GM21786 (cell line): ENCODE results near the gene ARHGEF2.
"Not testable (repeated sequence)": the region's sequence is repeated elsewhere in the genome, so short reads cannot be mapped to it uniquely, and the experiment has no call there.

Experiments
- ATAC-seq: cut with Tn5 transposase; IDR thresholded peaks from one replicate; pipeline ENCODE4 v1.9.1; 2021; ENCODE audit not compliant: unreplicated experiment

The ARHGEF2 gene

GRCh38 chr1:155946633-155947219 is 31.6 kb downstream of the ARHGEF2 start:
- ATAC-seq = no peak

GRCh38 chr1:155944444-155944799 is 33.9 kb downstream of the ARHGEF2 start:
- no peak for ATAC-seq

DNA sequence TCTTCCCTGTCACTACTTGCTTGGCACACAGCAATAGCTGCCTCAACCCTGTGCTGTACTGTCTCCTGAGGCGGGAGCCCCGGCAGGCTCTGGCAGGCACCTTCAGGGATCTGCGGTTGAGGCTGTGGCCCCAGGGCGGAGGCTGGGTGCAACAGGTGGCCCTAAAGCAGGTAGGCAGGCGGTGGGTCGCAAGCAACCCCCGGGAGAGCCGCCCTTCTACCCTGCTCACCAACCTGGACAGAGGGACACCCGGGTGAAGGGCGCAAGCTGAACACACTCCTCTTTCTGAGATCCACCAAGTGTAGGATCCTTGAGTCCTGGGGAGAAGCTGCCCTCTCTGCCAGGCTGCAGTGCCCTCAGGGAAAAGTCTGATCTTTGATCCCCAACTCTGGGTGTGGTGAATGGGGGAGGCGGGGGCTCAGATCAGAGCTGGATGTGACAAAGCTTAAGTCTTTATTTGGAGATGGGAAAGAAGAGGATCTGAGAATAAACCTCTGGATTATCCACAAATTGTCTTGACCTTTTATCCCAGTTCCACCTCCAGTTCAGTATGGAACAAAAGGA is 35.7 kb downstream of the ARHGEF2 start:
- ATAC-seq = no peak

DNA sequence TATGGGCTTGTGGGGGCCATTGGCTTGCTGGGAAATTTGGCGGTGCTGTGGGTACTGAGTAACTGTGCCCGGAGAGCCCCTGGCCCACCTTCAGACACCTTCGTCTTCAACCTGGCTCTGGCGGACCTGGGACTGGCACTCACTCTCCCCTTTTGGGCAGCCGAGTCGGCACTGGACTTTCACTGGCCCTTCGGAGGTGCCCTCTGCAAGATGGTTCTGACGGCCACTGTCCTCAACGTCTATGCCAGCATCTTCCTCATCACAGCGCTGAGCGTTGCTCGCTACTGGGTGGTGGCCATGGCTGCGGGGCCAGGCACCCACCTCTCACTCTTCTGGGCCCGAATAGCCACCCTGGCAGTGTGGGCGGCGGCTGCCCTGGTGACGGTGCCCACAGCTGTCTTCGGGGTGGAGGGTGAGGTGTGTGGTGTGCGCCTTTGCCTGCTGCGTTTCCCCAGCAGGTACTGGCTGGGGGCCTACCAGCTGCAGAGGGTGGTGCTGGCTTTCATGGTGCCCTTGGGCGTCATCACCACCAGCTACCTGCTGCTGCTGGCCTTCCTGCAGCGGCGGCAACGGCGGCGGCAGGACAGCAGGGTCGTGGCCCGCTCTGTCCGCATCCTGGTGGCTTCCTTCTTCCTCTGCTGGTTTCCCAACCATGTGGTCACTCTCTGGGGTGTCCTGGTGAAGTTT is 36.4 kb downstream of the ARHGEF2 start:
- no peak for ATAC-seq

DNA sequence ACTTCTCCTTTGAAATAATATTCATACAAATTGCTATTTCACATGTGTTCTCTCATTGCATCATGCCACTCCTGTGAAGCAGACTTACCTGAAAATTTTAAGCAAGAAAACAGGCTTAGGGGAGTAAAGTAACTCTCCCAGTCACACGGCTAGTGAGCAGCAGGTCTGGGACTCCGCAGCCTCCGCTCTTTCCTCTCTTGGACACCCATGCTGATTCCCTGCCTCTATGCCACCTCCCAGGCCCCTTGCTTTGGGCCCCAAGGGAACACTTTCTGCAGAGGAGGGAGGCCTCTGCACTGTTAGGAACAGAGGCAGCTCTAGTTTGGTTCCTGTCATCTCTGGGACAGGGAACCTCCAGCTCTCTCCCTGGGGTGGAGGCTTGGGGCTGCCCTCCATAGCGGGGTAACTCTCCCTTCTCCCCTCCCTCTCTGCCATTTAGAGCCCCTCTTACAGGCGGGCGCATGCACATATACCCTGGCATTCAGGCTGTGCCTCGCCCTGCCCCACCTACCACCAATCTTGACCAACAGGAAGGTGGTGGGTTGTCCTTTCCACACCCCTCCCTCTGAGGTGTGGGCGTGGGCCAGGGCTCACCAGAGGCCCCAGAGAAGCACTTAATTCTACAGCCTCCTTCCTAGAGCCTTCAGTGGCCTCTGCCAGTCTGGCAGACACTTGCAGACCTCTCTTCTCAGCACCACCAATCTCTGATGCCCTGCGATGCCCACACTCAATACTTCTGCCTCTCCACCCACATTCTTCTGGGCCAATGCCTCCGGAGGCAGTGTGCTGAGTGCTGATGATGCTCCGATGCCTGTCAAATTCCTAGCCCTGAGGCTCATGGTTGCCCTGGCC is 37.1 kb downstream of the ARHGEF2 start, which contains the start of gene RXFP4:
Gene RXFP4 (plus strand): TSS at position 646 of the 852 bp plus-strand sequence. CDS start 72 bp downstream, at position 718.
- ATAC-seq = no peak

GRCh38 chr1:155940482-155940992 is 37.8 kb downstream of the ARHGEF2 start:
- ATAC-seq = no peak

DNA sequence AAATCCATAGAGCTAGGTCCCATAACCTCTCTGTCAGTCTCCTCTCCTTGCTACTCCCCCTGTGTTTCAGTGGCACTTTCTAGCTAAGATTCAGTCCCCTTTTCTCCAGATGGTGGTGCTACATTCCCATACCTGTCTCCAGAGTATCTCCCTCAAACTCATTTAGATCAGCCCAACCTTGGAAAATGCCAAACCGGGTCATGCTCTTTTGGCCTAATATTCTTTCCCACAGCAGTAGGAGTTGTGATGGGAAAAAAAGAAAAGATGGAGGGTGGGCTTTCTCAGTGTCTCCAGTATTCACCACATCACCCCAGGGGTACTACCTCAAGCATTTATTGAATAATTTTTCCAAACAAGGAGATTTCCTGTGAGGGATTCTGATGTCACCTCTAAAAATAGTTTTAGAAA is 40.1 kb downstream of the ARHGEF2 start:
- ATAC-seq = no peak

GRCh38 chr1:155934936-155935590 is 43.3 kb downstream of the ARHGEF2 start:
- ATAC-seq = no peak

DNA sequence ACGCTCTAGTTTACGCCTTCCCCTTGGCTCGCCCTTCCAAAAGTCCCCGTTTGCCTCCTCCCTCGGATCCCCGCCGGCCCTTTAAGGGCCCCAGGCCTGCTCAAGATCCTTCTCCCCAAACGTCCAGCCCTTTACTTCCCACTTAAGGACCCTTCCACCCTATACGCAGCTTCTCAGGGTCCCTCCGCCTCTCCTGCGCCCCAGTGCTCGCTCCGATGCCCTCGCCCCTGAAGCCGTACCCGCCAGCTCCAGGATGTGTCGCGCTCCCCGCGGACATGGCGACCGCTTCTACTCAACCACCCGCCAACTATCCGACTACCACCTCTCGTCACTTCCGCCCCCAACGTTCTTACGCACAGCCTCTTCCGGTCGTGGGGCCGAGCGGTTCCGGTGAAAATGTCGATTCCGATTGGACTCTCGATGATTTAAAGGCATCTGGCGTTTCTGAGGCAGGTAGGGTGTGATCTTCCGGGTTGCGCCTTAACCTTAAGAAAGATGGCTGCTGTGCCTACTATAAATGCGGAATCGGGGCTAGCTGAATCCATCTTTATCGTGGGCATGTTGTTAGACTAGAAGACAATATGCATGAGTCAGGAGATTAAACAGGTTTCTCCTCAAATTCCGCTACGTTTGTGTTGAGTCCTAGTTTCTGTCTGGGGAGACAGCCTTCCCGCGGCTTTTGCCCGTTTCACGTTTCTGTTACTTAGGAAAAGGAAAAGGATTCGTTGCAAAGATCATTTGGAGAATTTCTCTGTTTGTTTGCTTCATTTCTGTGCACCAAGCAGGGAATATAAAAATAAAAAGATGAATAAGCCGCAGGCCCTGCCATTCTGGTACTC is 44.0 kb downstream of the ARHGEF2 start, which contains the start of gene KHDC4:
Gene KHDC4 (minus strand): TSS at position 317 of the 839 bp plus-strand sequence. CDS start 40 bp downstream, at position 277.
- peak; percentile 93 for ATAC-seq

- ATAC-seq = no peak
These were observed 44.7 kb downstream of the ARHGEF2 start for GRCh38 chr1:155933591-155934096.

GRCh38 chr1:155932487-155932886 is 45.9 kb downstream of the ARHGEF2 start:
- ATAC-seq = no peak

DNA sequence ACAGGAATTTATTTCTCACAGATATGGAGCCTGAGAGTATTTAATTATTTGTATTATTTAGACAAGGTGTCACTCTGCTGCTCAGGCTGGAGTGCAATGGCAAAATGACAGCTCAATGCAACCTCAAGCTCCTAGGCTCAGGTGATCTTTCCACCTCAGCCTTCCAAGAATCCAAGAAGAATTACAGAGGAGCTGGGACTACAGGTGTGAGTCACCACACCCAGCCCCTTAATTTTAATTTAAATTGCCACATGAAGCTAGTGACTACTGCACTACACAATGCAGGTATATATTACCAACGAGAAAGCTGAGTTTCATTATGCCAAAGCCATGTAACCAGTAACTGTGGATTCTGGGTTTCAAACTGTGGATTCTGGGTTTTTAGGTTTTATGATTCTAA is 46.3 kb downstream of the ARHGEF2 start:
- no peak for ATAC-seq

- no peak for ATAC-seq
These were observed 46.9 kb downstream of the ARHGEF2 start for GRCh38 chr1:155931332-155932038.

DNA sequence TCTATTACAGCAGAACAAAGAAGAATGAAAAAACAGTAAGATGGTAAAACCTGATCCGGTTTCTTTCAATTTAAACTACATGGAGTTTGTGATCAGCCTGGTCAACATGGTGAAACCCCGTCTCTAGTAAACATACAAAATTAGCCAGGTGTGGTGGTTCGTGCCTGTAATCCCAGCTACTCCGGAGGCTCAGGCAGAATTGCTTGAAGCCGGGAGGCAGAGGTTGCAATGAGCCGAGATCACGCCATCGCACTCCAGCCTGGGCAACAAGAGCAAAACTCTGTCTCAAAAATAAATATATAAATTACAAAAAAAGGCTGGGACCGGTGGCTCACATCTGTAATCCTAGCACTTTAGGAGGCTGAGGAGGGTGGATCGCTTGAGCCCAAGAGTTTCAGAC is 47.6 kb downstream of the ARHGEF2 start:
- not testable (repeated sequence) for ATAC-seq

DNA sequence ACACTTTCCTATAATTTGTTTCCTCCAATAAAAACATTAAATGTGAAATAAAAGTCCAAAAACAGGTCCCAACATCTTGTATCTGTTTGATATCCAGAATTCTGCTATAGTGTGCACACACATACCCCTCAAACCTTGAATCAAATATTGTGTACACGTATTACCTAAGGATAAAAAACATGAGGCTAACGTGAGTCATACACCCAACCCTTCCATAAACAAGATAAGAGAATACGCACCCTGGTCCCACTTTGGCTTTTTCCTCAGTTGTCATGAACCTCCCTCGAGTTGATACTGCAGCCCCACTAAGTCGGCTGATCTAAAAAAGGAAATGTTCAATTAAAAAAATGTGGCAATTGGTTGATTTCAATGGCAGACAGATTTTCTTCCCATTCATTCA is 49.3 kb downstream of the ARHGEF2 start:
- ATAC-seq = no peak

GRCh38 chr1:155925506-155925905 is 52.8 kb downstream of the ARHGEF2 start:
- no peak for ATAC-seq

DNA sequence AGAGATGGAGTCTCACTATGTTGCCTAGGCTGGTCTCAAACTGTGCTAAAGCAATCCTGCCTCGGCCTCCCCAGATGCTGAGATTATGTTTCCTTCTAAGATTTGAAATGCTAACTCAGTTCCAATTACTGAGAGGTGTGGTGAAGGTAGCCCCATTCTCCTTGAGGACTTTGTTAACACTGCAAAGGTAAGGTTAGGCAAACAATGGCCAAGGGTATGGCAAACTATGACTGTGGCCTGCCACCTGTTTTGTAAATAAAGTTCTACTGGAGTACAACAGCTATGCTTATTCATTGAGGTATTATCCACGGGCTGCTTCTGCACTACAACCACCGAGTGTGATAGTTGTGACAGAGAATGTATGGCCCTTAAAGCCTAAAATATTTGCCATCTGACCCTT is 57.6 kb downstream of the ARHGEF2 start:
- ATAC-seq = no peak

- ATAC-seq = no peak
These were observed 58.5 kb downstream of the ARHGEF2 start for GRCh38 chr1:155919801-155920200.

DNA sequence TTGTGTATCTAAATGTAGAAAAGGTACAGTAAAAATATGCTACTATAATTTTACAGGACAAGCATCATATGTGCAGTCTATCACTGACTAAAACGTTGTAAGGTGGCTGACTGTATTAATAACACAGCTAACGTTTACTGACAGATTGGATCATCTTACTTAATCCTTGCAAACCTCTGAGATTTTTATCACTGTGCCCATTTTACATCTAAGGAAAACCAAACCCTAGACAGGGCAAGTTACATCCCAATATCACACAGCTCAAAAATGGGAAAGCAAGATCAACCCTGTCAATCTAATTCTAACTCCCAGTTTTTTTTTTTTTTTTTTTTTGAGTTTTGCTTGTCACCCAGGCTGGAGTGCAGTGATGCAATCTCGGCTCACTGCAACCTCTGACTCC is 59.7 kb downstream of the ARHGEF2 start:
- ATAC-seq = no peak
